ENCODE measurements around the gene SEMA3E.

Gene SEMA3E

DNA sequence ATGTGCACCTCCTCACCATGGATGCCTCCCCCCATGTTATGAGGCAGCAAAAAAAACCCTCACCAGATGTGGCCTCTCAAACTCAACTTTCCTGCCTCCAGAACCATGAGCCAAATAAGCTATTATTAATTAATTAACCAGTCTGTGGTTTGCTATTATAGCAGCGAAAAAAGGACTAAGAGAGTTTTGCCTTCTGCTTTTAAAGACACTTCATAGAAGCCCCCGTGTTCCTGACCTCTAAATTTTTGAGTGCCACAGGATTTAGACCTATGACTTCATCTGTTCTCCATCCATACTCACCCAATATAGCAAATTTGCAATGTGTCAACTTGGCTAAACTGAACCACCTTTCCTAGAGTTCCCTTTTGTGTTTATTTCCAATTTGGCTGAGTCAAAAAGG, 9.2 kb upstream of the SEMA3E start:
- Mint-ChIP-seq H3K27me3 (no peaks in the 10 kb centered on the region), H3K27ac (no peak overlapping the region), H3K9me3 (no peaks in the 10 kb centered on the region), H3K36me3 (ENCODE audit: low read depth) (no peaks in the 10 kb centered on the region), H3K4me1 (ENCODE audit: low read depth) (no peaks in the 10 kb centered on the region), H3K4me3 (no peak overlapping the region)
- no peak for DNase-seq

DNA sequence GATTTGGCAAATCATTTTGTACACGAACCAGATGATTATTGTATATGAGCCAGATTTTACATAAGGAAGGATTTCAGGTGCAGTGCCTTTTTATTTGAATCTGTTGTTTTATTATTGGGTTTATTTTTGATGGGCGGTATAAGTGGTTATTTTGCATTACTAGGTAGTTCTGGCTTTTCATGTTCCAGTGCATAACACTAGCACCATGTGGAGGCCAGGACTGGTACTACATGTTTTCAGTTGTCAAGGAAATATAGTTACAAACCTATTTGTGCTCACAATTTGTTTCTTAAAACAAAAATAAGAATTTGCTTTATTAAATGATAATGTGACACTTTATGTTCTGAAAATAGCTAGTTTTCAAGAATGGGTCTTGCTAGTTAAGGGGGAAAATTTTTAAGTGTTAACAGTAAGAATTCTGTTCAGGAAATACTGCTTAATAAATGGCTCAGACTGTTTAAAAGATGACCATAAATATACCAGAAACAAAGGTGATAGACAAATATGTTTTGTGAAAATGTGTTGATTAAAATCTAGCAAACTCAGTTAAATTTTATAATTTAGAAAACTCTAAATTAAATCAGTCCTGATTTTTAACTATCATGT, 7.1 kb upstream of the SEMA3E start:
- no peak for DNase-seq
- H3K4me3 Mint-ChIP-seq, result no peak overlapping the region
- no peaks in the 10 kb centered on the region for H3K36me3 Mint-ChIP-seq (ENCODE audit: low read depth)

GRCh38 chr7:83652481-83652880, 3.5 kb upstream of the SEMA3E start:
- peaks cover 2% of the 10 kb centered on the region for H3K9me3 Mint-ChIP-seq
- no peak for DNase-seq
- H3K4me3 Mint-ChIP-seq, result no peak overlapping the region
- H3K27ac Mint-ChIP-seq, result no peak overlapping the region
- H3K27me3 Mint-ChIP-seq, result peaks cover 8% of the 10 kb centered on the region
- no peaks in the 10 kb centered on the region for H3K4me1 Mint-ChIP-seq (ENCODE audit: low read depth)
- H3K36me3 Mint-ChIP-seq (ENCODE audit: low read depth), result no peaks in the 10 kb centered on the region

More for the DNA sequence above, 7.1 kb upstream of the SEMA3E start:
- Mint-ChIP-seq H3K4me1 (ENCODE audit: low read depth) (no peaks in the 10 kb centered on the region), H3K27ac (no peak overlapping the region), H3K27me3 (no peaks in the 10 kb centered on the region), H3K9me3 (no peaks in the 10 kb centered on the region)

- peaks cover 8% of the 10 kb centered on the region for H3K27me3 Mint-ChIP-seq
- H3K27ac Mint-ChIP-seq, result no peak overlapping the region
- H3K4me3 Mint-ChIP-seq, result no peak overlapping the region
- DNase-seq, result no peak
- H3K4me1 Mint-ChIP-seq (ENCODE audit: low read depth), result no peaks in the 10 kb centered on the region
- peaks cover 2% of the 10 kb centered on the region for H3K9me3 Mint-ChIP-seq
- H3K36me3 Mint-ChIP-seq (ENCODE audit: low read depth), result no peaks in the 10 kb centered on the region
Observed at GRCh38 chr7:83649701-83650100, 762 bp upstream of the SEMA3E start.

DNA sequence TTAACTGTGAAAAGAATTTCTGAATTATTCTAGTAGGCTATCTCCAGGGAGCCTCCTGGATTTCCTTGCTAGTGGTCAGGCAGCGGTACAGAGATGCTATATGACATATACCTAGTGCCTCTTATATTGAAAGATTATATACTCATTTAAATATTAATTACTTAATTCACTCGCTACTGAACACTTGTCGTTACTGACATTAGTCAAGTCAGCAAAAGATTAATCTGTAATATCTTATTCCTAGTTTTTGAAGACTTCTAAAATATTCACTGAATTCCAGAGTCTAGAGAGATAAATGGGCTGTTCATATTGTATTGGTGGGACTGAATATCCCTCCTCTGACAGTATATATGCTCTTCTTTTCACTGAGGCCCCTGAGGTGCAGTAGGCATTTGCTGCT, 2.9 kb downstream of the SEMA3E start:
- no peak for DNase-seq
- no peak overlapping the region for H3K4me3 Mint-ChIP-seq

GRCh38 chr7:83643739-83644138, 5.2 kb downstream of the SEMA3E start:
- Mint-ChIP-seq H3K36me3 (ENCODE audit: low read depth) (no peaks in the 10 kb centered on the region), H3K27me3 (peaks cover 4% of the 10 kb centered on the region), H3K27ac (no peak overlapping the region), H3K4me1 (ENCODE audit: low read depth) (no peaks in the 10 kb centered on the region), H3K4me3 (no peak overlapping the region), H3K9me3 (peaks cover 2% of the 10 kb centered on the region)
- no peak for DNase-seq

More for the DNA sequence above, 2.9 kb downstream of the SEMA3E start:
- Mint-ChIP-seq H3K4me1 (ENCODE audit: low read depth) (no peaks in the 10 kb centered on the region), H3K27ac (no peak overlapping the region), H3K27me3 (peaks cover 8% of the 10 kb centered on the region), H3K36me3 (ENCODE audit: low read depth) (no peaks in the 10 kb centered on the region), H3K9me3 (peaks cover 2% of the 10 kb centered on the region)

GRCh38 chr7:83643012-83643411, 5.9 kb downstream of the SEMA3E start:
- no peaks in the 10 kb centered on the region for H3K36me3 Mint-ChIP-seq (ENCODE audit: low read depth)
- no peak overlapping the region for H3K4me3 Mint-ChIP-seq
- H3K27me3 Mint-ChIP-seq, result no peaks in the 10 kb centered on the region
- no peaks in the 10 kb centered on the region for H3K9me3 Mint-ChIP-seq
- no peak for DNase-seq
- H3K27ac Mint-ChIP-seq, result no peak overlapping the region
- no peaks in the 10 kb centered on the region for H3K4me1 Mint-ChIP-seq (ENCODE audit: low read depth)

- Mint-ChIP-seq H3K27ac (no peak overlapping the region), H3K27me3 (no peaks in the 10 kb centered on the region), H3K9me3 (no peaks in the 10 kb centered on the region), H3K36me3 (ENCODE audit: low read depth) (no peaks in the 10 kb centered on the region), H3K4me3 (no peak overlapping the region), H3K4me1 (ENCODE audit: low read depth) (no peaks in the 10 kb centered on the region)
- no peak for DNase-seq
Observed at GRCh38 chr7:83640731-83641537, 8.0 kb downstream of the SEMA3E start.

DNA sequence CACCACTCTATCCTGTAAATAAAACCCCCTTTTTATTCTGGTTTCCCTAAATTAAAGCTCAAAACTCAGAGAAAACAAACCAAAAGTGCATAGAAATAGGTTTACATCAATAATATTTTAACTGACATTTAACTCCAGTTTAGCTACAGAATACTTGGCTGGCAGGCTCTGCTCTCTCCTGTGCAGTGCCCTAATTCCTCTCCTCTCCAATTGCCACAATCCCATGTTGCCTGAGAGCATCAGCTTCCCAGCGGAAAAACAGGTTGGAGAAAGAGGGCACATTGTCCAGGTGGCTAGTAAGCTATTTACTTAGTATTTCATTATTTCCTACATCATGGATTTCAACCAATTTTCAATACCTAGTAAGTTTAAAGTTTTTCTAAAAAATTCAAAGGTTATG, 8.7 kb downstream of the SEMA3E start:
- H3K36me3 Mint-ChIP-seq (ENCODE audit: low read depth), result no peaks in the 10 kb centered on the region
- no peaks in the 10 kb centered on the region for H3K4me1 Mint-ChIP-seq (ENCODE audit: low read depth)
- H3K4me3 Mint-ChIP-seq, result no peak overlapping the region
- H3K9me3 Mint-ChIP-seq, result no peaks in the 10 kb centered on the region
- H3K27ac Mint-ChIP-seq, result no peak overlapping the region
- no peaks in the 10 kb centered on the region for H3K27me3 Mint-ChIP-seq
- DNase-seq, result no peak

GRCh38 chr7:83633516-83633915, 15.4 kb downstream of the SEMA3E start:
- Mint-ChIP-seq H3K36me3 (ENCODE audit: low read depth) (no peaks in the 10 kb centered on the region), H3K9me3 (peaks cover 6% of the 10 kb centered on the region), H3K27ac (no peak overlapping the region), H3K27me3 (no peaks in the 10 kb centered on the region), H3K4me1 (ENCODE audit: low read depth) (no peaks in the 10 kb centered on the region), H3K4me3 (no peak overlapping the region)
- DNase-seq, result no peak

DNA sequence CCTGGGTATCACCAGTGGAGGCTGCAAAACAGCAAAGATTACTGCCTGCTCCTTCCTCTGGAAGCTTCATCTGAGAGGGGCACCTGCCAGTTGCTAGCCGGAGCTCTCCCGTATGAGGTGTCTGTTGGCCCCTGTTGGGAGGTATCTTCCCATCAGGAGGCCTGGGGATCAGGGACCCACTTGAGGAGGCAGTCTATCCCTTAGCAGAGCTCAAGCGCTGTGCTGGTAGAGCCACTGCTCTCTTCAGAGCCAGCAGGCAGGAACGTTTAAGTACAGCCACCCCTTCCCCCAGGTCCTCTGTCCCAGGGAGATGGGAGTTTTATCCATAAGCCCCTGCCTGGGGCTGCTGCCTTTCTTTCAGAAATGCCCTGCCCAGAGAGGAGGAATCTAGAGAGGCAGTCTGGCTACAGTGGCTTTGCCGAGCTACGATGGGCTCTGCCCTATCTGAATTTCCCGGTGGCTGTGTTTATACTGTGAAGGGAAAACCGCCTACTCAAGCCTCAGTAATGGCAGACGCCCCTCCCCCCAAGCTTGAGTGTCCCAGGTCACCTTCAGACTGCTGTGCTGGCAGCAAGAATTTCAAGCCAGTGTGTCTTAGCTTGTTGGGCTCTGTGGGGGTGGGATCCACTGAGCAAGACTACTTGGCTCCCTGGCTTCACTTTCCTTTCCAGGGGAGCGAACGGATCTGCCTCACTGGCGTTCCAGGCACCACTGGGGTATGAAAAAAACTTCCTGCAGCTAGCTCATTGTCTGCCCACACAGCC, 19.6 kb downstream of the SEMA3E start:
- Mint-ChIP-seq H3K27me3 (no peaks in the 10 kb centered on the region), H3K27ac (no peak overlapping the region), H3K4me3 (no peak overlapping the region), H3K4me1 (ENCODE audit: low read depth) (no peaks in the 10 kb centered on the region), H3K36me3 (ENCODE audit: low read depth) (no peaks in the 10 kb centered on the region), H3K9me3 (peaks cover 13% of the 10 kb centered on the region)
- DNase-seq, result no peak

- no peaks in the 10 kb centered on the region for H3K27me3 Mint-ChIP-seq
- H3K36me3 Mint-ChIP-seq (ENCODE audit: low read depth), result no peaks in the 10 kb centered on the region
- H3K27ac Mint-ChIP-seq, result no peak overlapping the region
- H3K4me1 Mint-ChIP-seq (ENCODE audit: low read depth), result no peaks in the 10 kb centered on the region
- no peak for DNase-seq
- peaks cover 11% of the 10 kb centered on the region for H3K9me3 Mint-ChIP-seq
- no peak overlapping the region for H3K4me3 Mint-ChIP-seq
Observed at GRCh38 chr7:83617858-83618257, 31.1 kb downstream of the SEMA3E start.

GRCh38 chr7:83614112-83614511, 34.8 kb downstream of the SEMA3E start:
- Mint-ChIP-seq H3K36me3 (ENCODE audit: low read depth) (no peaks in the 10 kb centered on the region), H3K27ac (no peak overlapping the region), H3K9me3 (peaks cover 2% of the 10 kb centered on the region), H3K4me3 (no peak overlapping the region), H3K4me1 (ENCODE audit: low read depth) (no peaks in the 10 kb centered on the region), H3K27me3 (no peaks in the 10 kb centered on the region)
- no peak for DNase-seq

DNA sequence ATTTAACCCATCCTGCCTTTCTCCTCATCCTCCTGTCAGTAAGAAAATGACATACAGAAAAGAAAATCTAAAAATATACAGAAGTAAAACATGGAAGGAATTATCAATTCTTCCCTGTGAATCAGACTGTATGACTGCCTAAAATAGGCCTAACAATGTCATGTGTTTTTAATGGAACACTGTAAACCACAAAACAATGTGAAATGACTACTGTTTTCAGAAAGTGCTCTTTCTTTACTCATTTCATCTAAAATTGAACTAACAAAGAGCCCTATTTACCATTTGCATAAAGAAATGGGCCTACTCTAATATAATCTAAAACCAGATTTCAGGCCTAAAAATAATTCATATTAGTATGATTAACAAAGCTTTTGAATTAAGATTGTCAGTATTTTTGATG, 35.7 kb downstream of the SEMA3E start:
- Mint-ChIP-seq H3K36me3 (ENCODE audit: low read depth) (no peaks in the 10 kb centered on the region), H3K4me1 (ENCODE audit: low read depth) (no peaks in the 10 kb centered on the region), H3K27me3 (no peaks in the 10 kb centered on the region), H3K4me3 (no peak overlapping the region), H3K27ac (no peak overlapping the region), H3K9me3 (peaks cover 2% of the 10 kb centered on the region)
- DNase-seq, result no peak

DNA sequence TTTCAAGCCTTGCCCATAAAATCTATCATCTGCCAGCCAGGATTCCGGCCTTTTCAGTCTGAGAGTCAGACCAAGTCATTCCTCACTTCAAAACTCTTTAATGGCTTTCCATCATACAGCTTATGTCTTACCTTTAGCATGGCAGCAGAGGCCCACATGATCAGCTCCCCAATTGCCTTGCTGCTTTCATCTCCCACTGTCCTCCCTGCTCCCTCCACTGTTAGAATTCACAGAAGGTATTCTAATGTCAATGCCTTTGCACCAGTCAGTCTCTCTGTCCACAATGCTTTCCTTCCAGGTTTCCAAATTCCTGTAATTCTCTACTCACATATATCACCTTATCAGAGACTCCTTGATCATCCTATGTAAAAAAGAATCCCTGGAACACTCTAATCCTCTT, 37.2 kb downstream of the SEMA3E start:
- no peak overlapping the region for H3K4me3 Mint-ChIP-seq
- no peaks in the 10 kb centered on the region for H3K9me3 Mint-ChIP-seq
- no peaks in the 10 kb centered on the region for H3K27me3 Mint-ChIP-seq
- H3K27ac Mint-ChIP-seq, result no peak overlapping the region
- H3K36me3 Mint-ChIP-seq (ENCODE audit: low read depth), result no peaks in the 10 kb centered on the region
- H3K4me1 Mint-ChIP-seq (ENCODE audit: low read depth), result no peaks in the 10 kb centered on the region
- DNase-seq, result no peak
